HCT116 (cell line): ENCODE measurements around the gene CATSPERB. TPM values are rescaled to one million over a fixed set of nuclear protein-coding genes. Genes with fewer than 3 reads are reported as not detected.

Source experiments
- ATAC-seq: fragments of 200-7000 bp; cut with Tn5 transposase; 2 replicates; pipeline ENCODE4 v1.9.1; 2020; ENCODE audit warnings: mild to moderate bottlenecking, moderate library complexity
- BruUV-seq: library from RNA; stranded (reverse); fragments of 400-500 nt; replicated peaks from 2 replicates; lab custom pipeline; 2021; lab: Mats Ljungman, UMichigan
- CTCF ChIA-PET: fragments of 300-600 bp; sonication (Branson Sonifier 250); formaldehyde crosslinking; loops from one replicate; lab custom pipeline; 2021; ENCODE audit warnings: antibody characterized with exemption; lab: Charles Lee
- POLR2A ChIA-PET: fragments of 300-600, 350-600 bp; sonication (Branson Sonifier 250); formaldehyde crosslinking; loops from one replicate; lab custom pipeline; 2021; ENCODE audit warnings: antibody characterized with exemption; lab: Charles Lee
- RAD21 ChIA-PET, 2 experiments: fragments of 300-600 bp; sonication (Branson Sonifier 250); formaldehyde crosslinking; loops; one replicate each; lab custom pipeline; 2023; ENCODE audit warnings: low total read pairs in 2 of 2; ENCODE audit not compliant: uncharacterized antibody in 2 of 2, unreplicated experiment in 2 of 2, low non-redundant PET in 1 of 2; lab: Charles Lee
- DNase-seq: peaks from one replicate; pipeline ENCODE4 v3.0.0-alpha.2; 2010; ENCODE audit warnings: low read depth, low spot score
- H2AFZ ChIP-seq: fragments of 200-600 bp; shearing (Covaris generic), sonication (generic); 2 replicates; pipeline ENCODE4 v1.6.1; 2017; ENCODE audit warnings: low read depth, mixed run types, mixed read lengths, antibody characterized with exemption, low read length; ENCODE audit not compliant: poor library complexity, severe bottlenecking
- H3K27ac ChIP-seq: 2 replicates; pipeline ENCODE4 v1.5.1; 2012; ENCODE audit warnings: low read depth, low read length
- H3K27me3 ChIP-seq: fragments of 200-600 bp; sonication (generic); 2 replicates; pipeline ENCODE4 v1.6.1; 2016; ENCODE audit warnings: mixed run types, low read length, mixed read lengths; ENCODE audit not compliant: insufficient read depth
- H3K36me3 ChIP-seq, 2 experiments: fragments of 200-500 bp in 1 of 2; fragments of 200-600 bp in 1 of 2; sonication (Bioruptor generic) in 1 of 2; sonication (generic) in 1 of 2; 2 replicates each; pipeline versions ENCODE4 v1.5.1 to v1.6.1; 2014 to 2016; ENCODE audit warnings: low read length in 2 of 2, inconsistent platforms in 1 of 2, mixed read lengths in 1 of 2, mixed run types in 1 of 2; ENCODE audit not compliant: insufficient read depth in 2 of 2, control insufficient read depth in 1 of 2
- H3K4me1 ChIP-seq, 2 experiments: fragments of 200-600 bp in 1 of 2; sonication (generic) in 1 of 2; 2 replicates each; pipeline versions ENCODE4 v1.5.1 to v1.6.1; 2012 to 2017; ENCODE audit warnings: low read length in 2 of 2, inconsistent platforms in 1 of 2, mild to moderate bottlenecking in 1 of 2, mixed read lengths in 1 of 2, mixed run types in 1 of 2, moderate library complexity in 1 of 2; ENCODE audit not compliant: insufficient read depth in 2 of 2, control insufficient read depth in 1 of 2
- H3K4me2 ChIP-seq: fragments of 200-600 bp; sonication (generic); 2 replicates; pipeline ENCODE4 v1.6.1; 2017; ENCODE audit warnings: mixed run types, low read length, mixed read lengths
- H3K4me3 ChIP-seq, 2 experiments: fragments of 200-600 bp in 1 of 2; sonication (generic) in 1 of 2; replicated peaks in 1 of 2; 2 replicates each; pipeline ENCODE4 v1.5.1; 2011 to 2016; ENCODE audit warnings: low read length in 2 of 2, control low read depth in 1 of 2, low read depth in 1 of 2, mild to moderate bottlenecking in 1 of 2, mixed read lengths in 1 of 2, mixed run types in 1 of 2
- H3K79me2 ChIP-seq: fragments of 200-600 bp; sonication (generic); 2 replicates; pipeline ENCODE4 v1.6.1; 2017; ENCODE audit warnings: mild to moderate bottlenecking, mixed run types, low read length, moderate library complexity, mixed read lengths; ENCODE audit not compliant: insufficient read depth
- H3K9ac ChIP-seq: fragments of 200-600 bp; sonication (generic); 2 replicates; pipeline ENCODE4 v1.6.1; 2016; ENCODE audit warnings: low read length, mixed read lengths
- H3K9me2 ChIP-seq: fragments of 200-600 bp; sonication (generic), shearing (Covaris generic); 2 replicates; pipeline ENCODE4 v1.6.1; 2017; ENCODE audit warnings: mixed run types, mild to moderate bottlenecking, moderate library complexity; ENCODE audit not compliant: insufficient read depth
- H3K9me3 ChIP-seq, 2 experiments: fragments of 200-500 bp in 1 of 2; fragments of 200-600 bp in 1 of 2; sonication (Bioruptor generic) in 1 of 2; sonication (generic) in 1 of 2; 2 replicates each; pipeline ENCODE4 v1.6.1; 2014 to 2017; ENCODE audit warnings: low read length in 2 of 2, mixed read lengths in 2 of 2, inconsistent platforms in 1 of 2, low read depth in 1 of 2, mild to moderate bottlenecking in 1 of 2, mixed run types in 1 of 2, moderate library complexity in 1 of 2; ENCODE audit not compliant: control insufficient read depth in 1 of 2, insufficient read depth in 1 of 2
- H4K20me1 ChIP-seq: fragments of 200-600 bp; sonication (generic), shearing (Covaris generic); 2 replicates; pipeline ENCODE4 v1.6.1; 2017; ENCODE audit warnings: mixed run types, mild to moderate bottlenecking, moderate library complexity; ENCODE audit not compliant: insufficient read depth
- ATF3 ChIP-seq: IDR thresholded peaks from 2 replicates; pipeline ENCODE4 v1.6.1; 2012
- CBX3 ChIP-seq: IDR thresholded peaks from 2 replicates; pipeline ENCODE4 v1.6.1; 2012; ENCODE audit warnings: low read depth
- CEBPB ChIP-seq: IDR thresholded peaks from 2 replicates; pipeline ENCODE4 v1.6.1; 2012; ENCODE audit warnings: low read depth
- CTCF ChIP-seq, 3 experiments: fragments of 200-600 bp in 1 of 3; sonication (generic) in 1 of 3; IDR thresholded peaks in 2 of 3; conservative IDR thresholded peaks in 1 of 3; 2 replicates each; pipeline ENCODE4 v1.5.1; 2012 to 2017; ENCODE audit warnings: low read depth in 2 of 3, low read length in 2 of 3, antibody characterized with exemption in 1 of 3, borderline replicate concordance in 1 of 3, control low read depth in 1 of 3, mild to moderate bottlenecking in 1 of 3, mixed read lengths in 1 of 3, mixed run types in 1 of 3, moderate library complexity in 1 of 3; ENCODE audit not compliant: insufficient read depth in 1 of 3
- EGR1 ChIP-seq: IDR thresholded peaks from 2 replicates; pipeline ENCODE4 v1.6.1; 2012; ENCODE audit warnings: low read depth
- ELF1 ChIP-seq: IDR thresholded peaks from 2 replicates; pipeline ENCODE4 v1.6.1; 2012; ENCODE audit warnings: low read depth, borderline replicate concordance
- EZH2phosphoT487 ChIP-seq: fragments of 200-600 bp; IDR thresholded peaks from 2 replicates; pipeline ENCODE4 v1.6.1; 2018; ENCODE audit warnings: antibody characterized with exemption, borderline replicate concordance
- FOSL1 ChIP-seq: IDR thresholded peaks from 2 replicates; pipeline ENCODE4 v1.6.1; 2012; ENCODE audit warnings: low read depth
- POLR2A ChIP-seq: IDR thresholded peaks from 2 replicates; pipeline ENCODE4 v1.7.0; 2011; ENCODE audit warnings: borderline replicate concordance; ENCODE audit not compliant: insufficient read depth, insufficient read length; ENCODE audit errors: extremely low read depth
- POLR2AphosphoS5 ChIP-seq: IDR thresholded peaks from 2 replicates; pipeline ENCODE4 v1.6.1; 2011; ENCODE audit warnings: mild to moderate bottlenecking, low read depth, low read length, moderate library complexity
- RAD21 ChIP-seq: IDR thresholded peaks from 2 replicates; pipeline ENCODE4 v1.6.1; 2012; ENCODE audit warnings: low read depth, mild to moderate bottlenecking
- SIN3A ChIP-seq: IDR thresholded peaks from 2 replicates; pipeline ENCODE4 v1.6.1; 2012; ENCODE audit warnings: low read depth
- SP1 ChIP-seq: IDR thresholded peaks from 2 replicates; pipeline ENCODE4 v1.6.1; 2012; ENCODE audit warnings: low read depth
- SRF ChIP-seq: IDR thresholded peaks from 2 replicates; pipeline ENCODE4 v1.6.1; 2012; ENCODE audit warnings: low read depth
- ZFX ChIP-seq: fragments of 450-650 bp; IDR thresholded peaks from 2 replicates; pipeline ENCODE4 v1.6.1; 2017
- ZNF274 ChIP-seq: fragments of 200-500 bp; sonication (Bioruptor generic); IDR thresholded peaks from 2 replicates; pipeline ENCODE4 v1.6.1; 2014; ENCODE audit warnings: mild to moderate bottlenecking, low read depth, low read length, inconsistent platforms
- intact Hi-C: fragments of 100-400 bp; cut with micrococcal nuclease; formaldehyde crosslinking; loops from 2 replicates; pipeline ENCODE4 v1.10.0; 2022
- total RNA-seq: library from RNA; stranded (reverse); gene quantifications from one replicate; pipeline ENCODE4 v1.2.1, GENCODE V29; 2021; ENCODE audit not compliant: unreplicated experiment

Gene CATSPERB
- total RNA-seq, 1 experiment from 2014 or later = 0.74 TPM

- DNase-seq (no peak), ATAC-seq (no peak)
- Histone ChIP-seq H3K27ac (no peak overlapping the region), H3K4me2 (no peak overlapping the region), H3K27me3 (no peaks in the 10 kb centered on the region), H2AFZ (no peak overlapping the region), H3K36me3 (no peaks in the 10 kb centered on the region), H3K9me3 (no peaks in the 10 kb centered on the region), H3K4me3 (no peak overlapping the region), H3K9ac (no peak overlapping the region), H3K9me2 (no peaks in the 10 kb centered on the region), H3K79me2 (no peaks in the 10 kb centered on the region), H3K4me1 (peaks cover 3 to 9% of the 10 kb centered on the region in 2 experiments; a peak in 3 of 4 replicates), H4K20me1 (no peaks in the 10 kb centered on the region)
- TF ChIP-seq SIN3A (no peak), EGR1 (no peak), ZFX (no peak), ZNF274 (no peak), POLR2AphosphoS5 (no peak), POLR2A (no peak), CEBPB (no peak), ELF1 (no peak), EZH2phosphoT487 (no peak), FOSL1 (no peak), CBX3 (no peak), CTCF (IDR thresholded peaks at IDR 0.05 in 2 of 3, conservative IDR thresholded peaks at IDR 0.05 in 1 of 3; ENCODE audit: borderline replicate concordance in 1 of 3, insufficient read depth in 1 of 3, low read depth in 2 of 3, low read length in 2 of 3) (no peak), RAD21 (no peak), SP1 (no peak), ATF3 (no peak), SRF (no peak)
- intact Hi-C loops = no loop called here
- RAD21 ChIA-PET = no interaction called here
- CTCF ChIA-PET = no interaction called here
- BruUV-seq = no TSS peak
- POLR2A ChIA-PET = no interaction called here
Measured at GRCh38 chr14:91609161-91609560, 122.7 kb downstream of the CATSPERB start.
